HS-5 (cell line): Measurements from ENCODE around the gene CA4.
"Not testable (repeated sequence)": the region's sequence is repeated elsewhere in the genome, so short reads cannot be mapped to it uniquely, and the experiment has no call there.

Experiments
- DNase-seq: peaks from one replicate; pipeline ENCODE4 v3.0.0-alpha.2; 2012; ENCODE audit warnings: low read depth

Gene CA4

GRCh38 chr17:60149691-60150582 is at the start of gene CA4:
CA4 (plus strand) TSS chr17:60149973; CDS start chr17:60150035, 62 bp downstream.
- no peak for DNase-seq

GRCh38 chr17:60100577-60100976 is 49.2 kb upstream of the CA4 start:
- DNase-seq, result not testable (repeated sequence)

- DNase-seq, result not testable (repeated sequence)
These were observed 47.6 kb upstream of the CA4 start for GRCh38 chr17:60102015-60102631.

- peak; percentile 61 for DNase-seq
These were observed 47.1 kb upstream of the CA4 start for GRCh38 chr17:60102632-60103096.

- DNase-seq, result no peak
These were observed 45.8 kb upstream of the CA4 start for GRCh38 chr17:60103957-60104356.

GRCh38 chr17:60106340-60107059 is 43.3 kb upstream of the CA4 start:
- no peak for DNase-seq

GRCh38 chr17:60107526-60108257 is 42.1 kb upstream of the CA4 start:
- no peak for DNase-seq

GRCh38 chr17:60108309-60108708 is 41.5 kb upstream of the CA4 start:
- DNase-seq, result not testable (repeated sequence)

- DNase-seq, result no peak
These were observed 41.1 kb upstream of the CA4 start for GRCh38 chr17:60108712-60109111.

GRCh38 chr17:60109161-60109560 is 40.6 kb upstream of the CA4 start:
- DNase-seq, result no peak

GRCh38 chr17:60110586-60110985 is 39.2 kb upstream of the CA4 start:
- no peak for DNase-seq

- not testable (repeated sequence) for DNase-seq
These were observed 38.1 kb upstream of the CA4 start for GRCh38 chr17:60111661-60112060.

- not testable (repeated sequence) for DNase-seq
These were observed 34.4 kb upstream of the CA4 start for GRCh38 chr17:60115364-60115763.

- not testable (repeated sequence) for DNase-seq
These were observed 33.6 kb upstream of the CA4 start for GRCh38 chr17:60116196-60116595.

GRCh38 chr17:60119162-60119561 is 30.6 kb upstream of the CA4 start:
- not testable (repeated sequence) for DNase-seq

GRCh38 chr17:60119807-60120748 is 29.7 kb upstream of the CA4 start:
- DNase-seq, result not testable (repeated sequence)

GRCh38 chr17:60127068-60128064 is 22.4 kb upstream of the CA4 start:
- no peak for DNase-seq

GRCh38 chr17:60128171-60128859 is 21.5 kb upstream of the CA4 start:
- DNase-seq, result no peak

- DNase-seq, result no peak
These were observed 20.6 kb upstream of the CA4 start for GRCh38 chr17:60129164-60129563.
